Astrocyte (in vitro differentiated cells and primary cell): Measurements from ENCODE around the gene SRSF7.

Experiments
- EZH2 ChIP-seq: IDR thresholded peaks from 2 replicates; pipeline ENCODE4 v1.6.1; 2012; ENCODE audit warnings: mild to moderate bottlenecking, low read length, inconsistent platforms; ENCODE audit not compliant: insufficient read depth
- TF ChIP-seq, protein P1 (sequence below): IDR thresholded peaks from 2 replicates; pipeline ENCODE4 v1.5.1; 2011; ENCODE audit warnings: low read depth, mild to moderate bottlenecking, inconsistent platforms, low read length, moderate library complexity; ENCODE audit not compliant: insufficient read depth

DNA sequence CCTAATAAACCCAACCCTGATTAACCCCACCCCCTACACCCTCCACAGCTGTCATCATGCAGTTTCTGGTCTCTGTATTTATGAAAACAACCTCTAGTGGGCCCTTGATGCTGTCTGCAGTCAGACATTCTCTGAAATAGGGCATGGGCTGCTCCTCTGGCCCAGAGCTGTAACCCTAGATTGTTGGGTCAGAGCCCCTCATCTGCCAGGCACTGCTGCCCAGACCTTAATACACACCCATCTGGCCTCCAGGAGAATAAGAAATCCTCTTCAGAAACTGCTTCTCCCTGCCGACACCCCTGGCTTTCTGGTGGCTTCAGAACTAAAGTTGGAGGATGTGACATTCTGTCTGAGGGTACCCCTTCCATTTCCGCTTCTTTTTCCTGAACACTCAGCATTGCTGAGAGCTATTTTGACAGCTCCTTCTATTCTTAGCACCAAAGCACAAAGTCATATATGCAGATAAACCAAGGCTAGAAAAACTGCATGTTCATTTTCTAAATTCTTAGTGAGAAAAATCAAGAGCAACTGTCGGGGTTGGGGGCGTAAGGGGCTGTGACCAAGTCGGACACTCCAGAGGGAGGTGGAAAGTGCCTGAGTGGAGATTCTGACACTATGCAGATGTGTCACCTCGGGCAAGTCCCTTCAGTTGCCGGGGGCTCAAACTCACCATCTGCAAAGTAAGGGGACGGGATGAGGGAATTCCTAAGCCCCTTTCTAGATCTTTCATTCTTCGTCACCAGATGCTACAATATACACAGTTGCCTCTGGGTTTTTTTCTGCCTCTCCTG is 28.7 kb downstream of the SRSF7 start:
- TF ChIP-seq, protein P1, sequence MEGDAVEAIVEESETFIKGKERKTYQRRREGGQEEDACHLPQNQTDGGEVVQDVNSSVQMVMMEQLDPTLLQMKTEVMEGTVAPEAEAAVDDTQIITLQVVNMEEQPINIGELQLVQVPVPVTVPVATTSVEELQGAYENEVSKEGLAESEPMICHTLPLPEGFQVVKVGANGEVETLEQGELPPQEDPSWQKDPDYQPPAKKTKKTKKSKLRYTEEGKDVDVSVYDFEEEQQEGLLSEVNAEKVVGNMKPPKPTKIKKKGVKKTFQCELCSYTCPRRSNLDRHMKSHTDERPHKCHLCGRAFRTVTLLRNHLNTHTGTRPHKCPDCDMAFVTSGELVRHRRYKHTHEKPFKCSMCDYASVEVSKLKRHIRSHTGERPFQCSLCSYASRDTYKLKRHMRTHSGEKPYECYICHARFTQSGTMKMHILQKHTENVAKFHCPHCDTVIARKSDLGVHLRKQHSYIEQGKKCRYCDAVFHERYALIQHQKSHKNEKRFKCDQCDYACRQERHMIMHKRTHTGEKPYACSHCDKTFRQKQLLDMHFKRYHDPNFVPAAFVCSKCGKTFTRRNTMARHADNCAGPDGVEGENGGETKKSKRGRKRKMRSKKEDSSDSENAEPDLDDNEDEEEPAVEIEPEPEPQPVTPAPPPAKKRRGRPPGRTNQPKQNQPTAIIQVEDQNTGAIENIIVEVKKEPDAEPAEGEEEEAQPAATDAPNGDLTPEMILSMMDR, result no peak
- TF ChIP-seq EZH2, result no peak
